GM23248 (cell line): Measurements from ENCODE around the gene BAZ1B. TPM values are rescaled to one million over a fixed set of nuclear protein-coding genes. Genes with fewer than 3 reads are reported as not detected.
"Not testable (repeated sequence)": the region's sequence is repeated elsewhere in the genome, so short reads cannot be mapped to it uniquely, and the experiment has no call there.

Experiments used
- DNase-seq: peaks from one replicate; pipeline ENCODE4 v3.0.0-alpha.2; 2015
- H2AFZ ChIP-seq: fragments of 200-600 bp; sonication (generic); 2 replicates; pipeline ENCODE4 v1.6.1; 2016; ENCODE audit warnings: antibody characterized with exemption
- H3F3A ChIP-seq: fragments of 200-600 bp; sonication (generic); 2 replicates; pipeline ENCODE4 v1.6.1; 2016; ENCODE audit warnings: mild to moderate bottlenecking, antibody characterized with exemption, mixed run types; ENCODE audit not compliant: insufficient read depth
- H3K27ac ChIP-seq: fragments of 200-600 bp; sonication (generic); 2 replicates; pipeline ENCODE4 v1.5.1; 2016; ENCODE audit warnings: mild to moderate bottlenecking
- H3K27me3 ChIP-seq: fragments of 200-600 bp; sonication (generic); replicated peaks from 2 replicates; pipeline ENCODE4 v1.6.1; 2016; ENCODE audit warnings: mild to moderate bottlenecking; ENCODE audit not compliant: insufficient read depth
- H3K36me3 ChIP-seq: fragments of 200-600 bp; sonication (generic); 2 replicates; pipeline ENCODE4 v1.6.1; 2016; ENCODE audit warnings: low read depth, mild to moderate bottlenecking
- H3K4me1 ChIP-seq: fragments of 200-600 bp; sonication (generic); 2 replicates; pipeline ENCODE4 v1.6.1; 2016; ENCODE audit warnings: mild to moderate bottlenecking; ENCODE audit not compliant: insufficient read depth
- H3K4me2 ChIP-seq: fragments of 200-600 bp; sonication (generic); one replicate; pipeline ENCODE4 v1.6.1; 2016; ENCODE audit warnings: mild to moderate bottlenecking; ENCODE audit not compliant: unreplicated experiment
- H3K4me3 ChIP-seq: fragments of 200-600 bp; sonication (generic); 2 replicates; pipeline ENCODE4 v1.5.1; 2016; ENCODE audit warnings: mild to moderate bottlenecking
- H3K79me2 ChIP-seq: fragments of 200-600 bp; sonication (generic); 2 replicates; pipeline ENCODE4 v1.6.1; 2016; ENCODE audit warnings: mild to moderate bottlenecking; ENCODE audit not compliant: insufficient read depth
- H3K9ac ChIP-seq: fragments of 200-600 bp; sonication (generic); 2 replicates; pipeline ENCODE4 v1.6.1; 2016; ENCODE audit warnings: mild to moderate bottlenecking
- H3K9me2 ChIP-seq: fragments of 200-600 bp; sonication (generic); 2 replicates; pipeline ENCODE4 v1.6.1; 2016; ENCODE audit warnings: mixed run types, mild to moderate bottlenecking, moderate library complexity; ENCODE audit not compliant: insufficient read depth
- H3K9me3 ChIP-seq: fragments of 200-600 bp; sonication (generic); one replicate; pipeline ENCODE4 v1.6.1; 2017; ENCODE audit warnings: low read depth
- H4K20me1 ChIP-seq: fragments of 200-600 bp; sonication (generic); 2 replicates; pipeline ENCODE4 v1.6.0; 2016; ENCODE audit not compliant: insufficient read depth
- EZH2 ChIP-seq: fragments of 200-600 bp; sonication (generic); IDR thresholded peaks from 2 replicates; pipeline ENCODE4 v1.6.1; 2018; ENCODE audit warnings: antibody characterized with exemption, mild to moderate bottlenecking; ENCODE audit not compliant: insufficient read depth, poor library complexity, severe bottlenecking
- EZH2phosphoT487 ChIP-seq: fragments of 200-600 bp; sonication (generic); IDR thresholded peaks from 2 replicates; pipeline ENCODE4 v1.6.1; 2018; ENCODE audit warnings: antibody characterized with exemption, moderate library complexity, mild to moderate bottlenecking, low read depth; ENCODE audit not compliant: insufficient read depth
- WGBS, 2 experiments: methylation state at CpG; one replicate each; pipeline ENCODE4 v1.1.6; 2015 to 2017; ENCODE audit warnings: low lambda C conversion rate in 2 of 2, low coverage in 1 of 2; ENCODE audit errors: missing lambda C conversion rate in 2 of 2; 5-methylcytosine and 5-hydroxymethylcytosine counted together
- in situ Hi-C: fragments of 300-500 bp; cut with MboI; formaldehyde crosslinking; loops from 2 replicates; pipeline ENCODE4 v1.15.0; 2020
- polyA plus RNA-seq: library from polyadenylated mRNA; unstranded; fragments of >200 nt; fragmentation: Nextera tagmentation; extraction: Ambion mirVana; gene quantifications from 2 replicates; pipeline ENCODE4 v1.2.1, GENCODE V29; 2016
- total RNA-seq: library from RNA; depleted of rRNA; stranded (reverse); fragments of >200 nt; shearing (Covaris generic); gene quantifications from 2 replicates; pipeline ENCODE4 v1.2.3, GENCODE V29; 2014

BAZ1B gene
- total and polyA plus RNA-seq, 2 experiments from 2014 or later, result 24.0 to 41.8 TPM

- H2AFZ ChIP-seq, result no peak overlapping the region
- no peak for DNase-seq
- TF ChIP-seq EZH2phosphoT487 (no peak), EZH2 (no peak)
- H3K4me3 ChIP-seq, result no peak overlapping the region
- no peaks in the 10 kb centered on the region for H3K4me1 ChIP-seq
- no peak overlapping the region for H3K4me2 ChIP-seq
- peaks cover 100% of the 10 kb centered on the region for H3K79me2 ChIP-seq
- H3K9ac ChIP-seq, result no peak overlapping the region
- 0 out of 2 replicates have a peak, but pooled peaks cover 4% of the 10 kb centered on the region for H4K20me1 ChIP-seq
- no peak overlapping the region for H3K27ac ChIP-seq
- H3K9me2 ChIP-seq, result no peaks in the 10 kb centered on the region
- no peaks in the 10 kb centered on the region for H3F3A ChIP-seq
- H3K36me3 ChIP-seq, result peaks cover 57% of the 10 kb centered on the region
- no peaks in the 10 kb centered on the region for H3K9me3 ChIP-seq
- in situ Hi-C loops, result no loop called here
- H3K27me3 ChIP-seq, result no peaks in the 10 kb centered on the region
Measured at GRCh38 chr7:73478549-73478948, 43.5 kb downstream of the BAZ1B start.

GRCh38 chr7:73477376-73477775, 44.7 kb downstream of the BAZ1B start:
- in situ Hi-C loops, result no loop called here
- Histone ChIP-seq H3K4me1 (no peaks in the 10 kb centered on the region), H3K36me3 (peaks cover 48% of the 10 kb centered on the region), H3F3A (no peaks in the 10 kb centered on the region), H4K20me1 (0 out of 2 replicates have a peak, but pooled peaks cover 4% of the 10 kb centered on the region), H3K9me3 (no peaks in the 10 kb centered on the region), H3K4me3 (no peak overlapping the region), H3K9me2 (no peaks in the 10 kb centered on the region), H3K27ac (no peak overlapping the region), H3K27me3 (no peaks in the 10 kb centered on the region), H3K9ac (no peak overlapping the region), H2AFZ (no peak overlapping the region), H3K79me2 (peaks cover 100% of the 10 kb centered on the region), H3K4me2 (no peak overlapping the region)
- TF ChIP-seq EZH2phosphoT487 (no peak), EZH2 (no peak)
- 97 to 99% methylated on average over 5 of the region's 5 CpGs for WGBS, 2 experiments
- DNase-seq, result no peak

GRCh38 chr7:73470208-73470607, 51.9 kb downstream of the BAZ1B start:
- no peaks in the 10 kb centered on the region for H3K27me3 ChIP-seq
- TF ChIP-seq EZH2phosphoT487 (no peak), EZH2 (no peak)
- H3K27ac ChIP-seq, result no peak overlapping the region
- no peak overlapping the region for H3K4me2 ChIP-seq
- H3F3A ChIP-seq, result peaks cover 5% of the 10 kb centered on the region; the same call in 1 of the 2 replicates
- H3K79me2 ChIP-seq, result peaks cover 82% of the 10 kb centered on the region
- no peaks in the 10 kb centered on the region for H4K20me1 ChIP-seq
- H3K36me3 ChIP-seq, result peaks cover 61% of the 10 kb centered on the region
- H3K4me3 ChIP-seq, result no peak overlapping the region
- H2AFZ ChIP-seq, result no peak overlapping the region
- no peaks in the 10 kb centered on the region for H3K9me2 ChIP-seq
- no peak for DNase-seq
- no peaks in the 10 kb centered on the region for H3K9me3 ChIP-seq
- 83 to 85% methylated on average over 5 of the region's 5 CpGs for WGBS, 2 experiments
- H3K9ac ChIP-seq, result no peak overlapping the region
- H3K4me1 ChIP-seq, result no peaks in the 10 kb centered on the region
- in situ Hi-C loops, result no loop called here

GRCh38 chr7:73467046-73467445, 55.0 kb downstream of the BAZ1B start:
- H3K36me3 ChIP-seq, result peaks cover 78% of the 10 kb centered on the region
- not testable (repeated sequence) for H3K27ac ChIP-seq, H3K9me2 ChIP-seq

GRCh38 chr7:73466112-73466511, 56.0 kb downstream of the BAZ1B start:
- in situ Hi-C loops, result no loop called here
- 96 to 100% methylated on average over 1 of the region's 1 CpG for WGBS, 2 experiments

More at GRCh38 chr7:73467046-73467445, 55.0 kb downstream of the BAZ1B start:
- WGBS, 2 experiments, result 95 to 97% methylated on average over 6 of the region's 6 CpGs
- DNase-seq, in situ Hi-C loops, H3K4me3 ChIP-seq, H3K9me3 ChIP-seq, H3K4me1 ChIP-seq, H3K27me3 ChIP-seq, H3K4me2 ChIP-seq, H3F3A ChIP-seq, H3K9ac ChIP-seq, H4K20me1 ChIP-seq, H2AFZ ChIP-seq: not testable (repeated sequence)
- peaks cover 51% of the 10 kb centered on the region for H3K79me2 ChIP-seq

More at GRCh38 chr7:73466112-73466511, 56.0 kb downstream of the BAZ1B start:
- no peak overlapping the region for H3K27ac ChIP-seq
- no peak overlapping the region for H2AFZ ChIP-seq
- H3K79me2 ChIP-seq, result peaks cover 41% of the 10 kb centered on the region
- H3F3A ChIP-seq, result peaks cover 10% of the 10 kb centered on the region; the same call in 1 of the 2 replicates
- no peaks in the 10 kb centered on the region for H3K9me2 ChIP-seq
- H3K4me1 ChIP-seq, result no peaks in the 10 kb centered on the region
- H3K4me3 ChIP-seq, result no peak overlapping the region
- H4K20me1 ChIP-seq, result no peaks in the 10 kb centered on the region
- no peak for DNase-seq
- TF ChIP-seq EZH2 (no peak), EZH2phosphoT487 (no peak)
- H3K36me3 ChIP-seq, result peaks cover 86% of the 10 kb centered on the region
- H3K27me3 ChIP-seq, result no peaks in the 10 kb centered on the region
- H3K4me2 ChIP-seq, result no peak overlapping the region
- H3K9ac ChIP-seq, result no peak overlapping the region
- no peaks in the 10 kb centered on the region for H3K9me3 ChIP-seq
